HG02938 (cell line): ENCODE measurements around the gene SOS1.
"Not testable (repeated sequence)": the region's sequence is repeated elsewhere in the genome, so short reads cannot be mapped to it uniquely, and the experiment has no call there.

Source experiments
- ATAC-seq: cut with Tn5 transposase; IDR thresholded peaks from one replicate; pipeline ENCODE4 v1.9.1; 2021; ENCODE audit warnings: mild to moderate bottlenecking, moderate library complexity; ENCODE audit not compliant: unreplicated experiment

The SOS1 gene

GRCh38 chr2:39139511-39140237 is 18.8 kb upstream of the SOS1 start:
- ATAC-seq, result no peak

DNA sequence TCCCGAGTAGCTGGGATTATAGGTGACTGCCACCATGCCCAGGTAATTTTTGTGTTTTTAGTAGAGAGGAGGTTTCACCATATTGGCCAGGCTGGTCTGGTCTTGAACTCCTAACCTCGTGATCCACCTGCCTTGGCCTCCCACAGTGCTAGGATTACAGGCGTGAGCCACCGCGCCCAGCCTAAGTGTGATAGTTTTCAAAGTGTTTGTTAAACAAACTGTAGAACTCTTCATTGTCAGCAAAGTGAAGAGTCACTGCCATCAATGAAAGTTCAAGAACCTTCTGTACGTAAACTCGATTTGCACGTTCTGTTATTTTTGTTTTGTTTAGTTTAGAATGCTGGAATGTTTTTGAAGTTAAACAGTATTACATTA is 18.0 kb upstream of the SOS1 start:
- ATAC-seq, result no peak

- ATAC-seq, result not testable (repeated sequence)
Measured at GRCh38 chr2:39138187-39138836, 17.5 kb upstream of the SOS1 start.

- ATAC-seq, result no peak
Measured at GRCh38 chr2:39136799-39137198, 15.9 kb upstream of the SOS1 start.

DNA sequence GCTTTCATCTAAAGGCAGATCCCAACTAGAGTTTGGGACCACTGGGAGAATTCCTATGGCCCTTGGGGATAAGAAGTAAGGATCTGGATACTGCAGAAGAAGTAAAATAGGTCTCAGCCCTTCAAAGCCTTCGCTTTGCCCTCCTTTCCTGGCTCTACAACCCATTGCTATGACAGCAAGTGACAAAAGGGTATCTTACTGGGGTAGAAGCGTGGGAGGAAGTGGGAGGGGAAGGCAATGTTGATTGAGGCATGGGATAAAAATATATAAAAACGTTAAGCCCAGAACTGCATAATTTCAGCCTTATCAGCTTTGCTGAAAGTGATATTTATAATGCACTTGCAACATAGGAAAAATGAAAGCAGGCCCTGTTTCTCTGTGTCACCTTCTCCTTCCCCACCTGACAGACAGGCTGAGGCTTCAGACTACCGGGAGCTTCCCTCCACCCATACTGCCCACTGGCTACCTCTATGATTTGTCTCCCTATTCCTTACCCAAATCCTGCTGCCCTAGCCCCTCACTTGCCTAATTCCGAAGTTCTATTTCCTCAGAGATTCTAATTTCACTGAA is 14.9 kb upstream of the SOS1 start:
- no peak for ATAC-seq

DNA sequence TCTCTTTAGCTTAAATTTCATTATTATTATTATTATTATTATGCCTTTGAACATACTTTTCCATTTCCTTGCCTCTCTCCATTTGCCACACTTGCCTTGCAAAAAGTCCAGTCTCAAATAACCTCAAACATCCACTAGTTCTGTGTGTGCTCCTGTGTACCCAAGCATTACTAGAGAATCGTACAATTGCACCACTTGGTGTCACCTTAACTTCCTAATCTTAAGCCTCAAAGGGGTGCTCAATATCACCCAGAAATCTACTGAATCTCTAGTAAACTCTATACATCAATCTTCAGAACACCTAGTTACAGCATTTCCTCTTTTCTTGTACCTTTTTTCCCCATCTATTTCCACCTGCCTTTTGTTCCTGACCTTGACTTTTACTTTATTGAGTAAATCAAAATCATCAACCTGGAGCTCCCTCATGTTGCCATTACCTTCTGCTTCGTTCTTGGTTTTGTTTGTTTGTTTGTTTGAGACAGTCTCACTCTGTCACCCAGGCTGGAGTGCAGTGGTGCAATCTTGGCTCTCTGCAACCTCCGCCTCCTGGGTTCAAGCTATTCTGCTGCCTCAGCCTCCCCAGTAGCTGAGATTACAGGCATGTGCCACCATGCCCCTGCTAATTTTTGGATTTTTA is 12.5 kb upstream of the SOS1 start:
- no peak for ATAC-seq

GRCh38 chr2:39128919-39129391 is 8.1 kb upstream of the SOS1 start:
- ATAC-seq, result peak; percentile 63

DNA sequence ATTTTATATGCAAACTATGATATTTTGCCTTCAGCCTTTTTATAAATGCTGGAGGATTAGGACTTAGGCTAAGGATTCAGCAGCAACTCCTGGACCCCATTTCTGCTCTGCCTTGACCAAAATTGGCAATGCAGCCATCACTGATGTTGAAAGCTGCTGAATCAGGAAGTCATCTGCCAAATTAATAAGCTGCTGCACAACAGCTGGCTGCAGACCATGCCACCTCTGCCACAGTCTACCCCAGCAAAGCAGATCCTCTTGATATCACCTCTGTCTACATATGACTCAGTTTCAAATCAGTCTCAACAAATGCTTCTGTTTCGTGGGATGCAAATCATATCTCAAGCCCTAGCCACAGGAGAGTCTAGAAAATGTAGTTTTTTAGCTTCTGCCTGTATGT is 7.1 kb upstream of the SOS1 start:
- ATAC-seq, result peak; percentile 36

- no peak for ATAC-seq
Measured at GRCh38 chr2:39124746-39125057, 3.9 kb upstream of the SOS1 start.

DNA sequence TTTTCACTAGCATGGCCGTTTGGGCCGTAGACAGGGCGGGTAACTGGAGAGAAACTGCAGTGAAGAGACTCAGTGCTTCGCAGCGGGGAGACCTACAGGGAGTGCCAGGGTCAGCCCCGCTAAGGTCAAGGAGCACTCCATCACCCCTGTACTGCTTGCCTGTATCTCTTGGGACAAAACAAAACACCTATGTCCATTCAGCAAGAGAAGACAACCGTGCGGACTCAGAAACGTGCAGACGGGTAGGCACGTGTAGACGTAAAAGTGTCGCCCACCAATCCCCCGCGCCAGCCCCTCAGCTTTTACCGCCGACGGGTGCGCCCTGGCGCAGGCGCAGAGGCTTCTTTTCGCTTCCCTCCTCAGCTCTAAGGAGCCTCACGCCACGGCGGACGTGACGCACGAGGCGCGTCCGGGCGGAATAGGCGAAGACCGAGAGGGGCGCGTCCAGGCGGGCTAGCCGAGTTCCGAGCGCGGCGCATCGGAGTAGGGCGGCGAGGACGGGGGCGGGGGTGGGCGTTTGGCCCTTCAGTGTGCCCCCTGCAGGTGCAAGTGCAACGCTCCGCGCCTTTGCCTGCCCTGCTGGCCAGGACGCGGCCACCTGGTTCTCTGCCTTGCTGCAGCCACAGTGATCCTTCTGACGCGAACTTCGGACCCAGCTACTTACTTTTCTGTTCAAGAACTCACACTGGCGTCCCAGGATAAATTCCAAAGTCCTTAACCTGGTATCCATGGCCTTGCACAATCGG is 3.3 kb upstream of the SOS1 start:
- peak; percentile 51 for ATAC-seq

DNA sequence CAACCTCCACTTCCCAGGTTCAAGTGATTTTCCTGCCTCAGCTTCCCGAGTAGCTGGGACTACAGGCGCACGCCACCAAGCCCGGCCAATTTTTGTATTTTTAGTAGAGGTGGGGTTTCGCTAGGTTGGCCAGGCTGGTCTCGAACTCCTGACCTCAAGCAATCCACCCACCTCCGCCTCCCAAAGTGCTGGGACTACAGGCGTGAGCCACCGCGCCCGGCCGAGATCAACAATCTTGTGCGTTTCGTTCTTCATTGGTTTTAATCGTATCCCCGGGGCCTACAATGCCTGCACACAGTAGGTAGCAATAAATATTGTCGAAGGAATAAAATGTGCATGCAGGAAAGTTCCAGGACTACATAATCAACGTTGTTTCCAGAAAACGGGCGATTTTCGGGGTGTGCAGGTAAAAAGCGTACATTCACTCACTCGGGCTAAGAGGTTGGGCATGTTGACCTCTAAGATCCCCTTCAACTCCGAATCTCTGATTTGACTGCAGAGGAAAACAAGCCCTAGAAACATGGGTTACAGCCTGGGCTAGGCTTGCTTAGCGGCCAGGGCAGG is 2.7 kb upstream of the SOS1 start:
- ATAC-seq, result no peak

DNA sequence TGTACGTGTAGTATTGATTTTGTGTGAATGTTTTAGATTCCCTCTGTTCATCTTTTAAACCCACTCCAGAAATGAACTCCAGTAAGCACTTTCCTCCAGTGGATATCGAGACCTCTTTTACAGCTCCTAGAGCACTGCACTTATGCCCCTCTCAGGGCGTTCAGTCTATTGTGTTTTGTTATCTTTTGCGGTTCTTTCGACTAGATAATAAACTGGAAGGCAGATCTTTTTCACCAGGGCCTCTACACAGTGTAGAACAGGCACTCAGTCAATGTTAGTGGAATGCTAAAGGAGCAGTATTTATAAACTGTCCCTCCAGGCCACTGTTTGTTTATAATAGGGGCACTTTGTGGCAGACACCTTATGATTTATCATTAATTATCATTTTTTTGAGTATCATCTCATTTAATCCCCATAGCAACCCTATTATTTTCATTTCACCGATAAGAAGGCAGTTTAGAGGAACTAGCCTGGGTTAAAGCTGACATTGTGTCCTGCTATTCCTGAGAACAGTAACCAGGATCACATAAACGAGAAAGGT is 742 bp upstream of the SOS1 start:
- no peak for ATAC-seq

DNA sequence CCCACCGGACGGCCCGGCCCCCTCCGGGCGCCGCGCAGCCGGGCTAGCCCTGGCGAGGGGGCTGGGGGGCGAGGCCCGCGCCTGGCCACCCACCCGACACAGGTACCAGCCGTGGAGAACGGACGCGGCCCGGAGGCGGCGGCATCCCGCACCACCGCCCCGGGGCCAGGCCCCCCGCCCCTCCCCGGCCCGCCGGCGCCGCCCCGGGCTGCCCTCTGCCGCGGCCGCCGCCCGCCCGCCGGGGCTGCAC is 405 bp downstream of the SOS1 start:
- no peak for ATAC-seq

DNA sequence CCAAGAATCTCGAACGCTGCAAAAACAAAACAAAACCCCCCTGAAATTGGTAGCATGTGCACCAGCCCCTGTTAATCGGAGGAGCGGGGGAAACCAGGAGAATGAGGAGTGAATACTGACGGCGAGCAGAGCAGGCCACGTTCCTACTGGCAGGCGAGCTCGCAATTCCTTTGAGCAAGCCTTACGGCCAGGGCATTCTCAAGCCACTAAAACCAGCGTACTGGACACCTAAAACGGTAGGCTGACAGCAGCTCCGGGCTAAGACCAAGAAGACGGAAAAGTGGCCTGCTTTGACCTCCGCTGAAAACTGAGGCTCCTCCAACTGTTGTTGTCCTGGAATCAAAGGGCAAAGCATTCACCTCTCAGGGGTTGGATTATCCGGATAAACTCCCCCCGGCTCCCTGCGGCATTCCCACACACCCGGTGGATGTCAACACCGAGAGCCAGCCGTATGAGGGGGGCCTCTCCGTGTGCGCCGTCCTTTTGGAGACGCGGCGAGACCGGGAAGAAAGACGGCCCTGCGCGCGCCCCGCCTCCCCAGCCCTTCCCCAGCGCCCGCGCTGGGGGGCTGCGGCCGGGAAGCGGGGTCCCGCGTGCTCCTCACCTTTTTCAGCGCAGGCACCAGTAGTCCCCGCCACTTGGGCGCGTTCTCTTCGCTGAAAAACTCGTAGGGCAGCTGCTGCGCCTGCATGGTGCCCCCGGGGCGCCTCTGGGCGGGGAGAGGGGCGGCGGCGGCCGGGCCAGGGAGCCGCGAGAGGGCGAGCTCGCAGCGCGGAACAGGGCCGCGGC is 925 bp downstream of the SOS1 start:
- peak; percentile 25 for ATAC-seq

DNA sequence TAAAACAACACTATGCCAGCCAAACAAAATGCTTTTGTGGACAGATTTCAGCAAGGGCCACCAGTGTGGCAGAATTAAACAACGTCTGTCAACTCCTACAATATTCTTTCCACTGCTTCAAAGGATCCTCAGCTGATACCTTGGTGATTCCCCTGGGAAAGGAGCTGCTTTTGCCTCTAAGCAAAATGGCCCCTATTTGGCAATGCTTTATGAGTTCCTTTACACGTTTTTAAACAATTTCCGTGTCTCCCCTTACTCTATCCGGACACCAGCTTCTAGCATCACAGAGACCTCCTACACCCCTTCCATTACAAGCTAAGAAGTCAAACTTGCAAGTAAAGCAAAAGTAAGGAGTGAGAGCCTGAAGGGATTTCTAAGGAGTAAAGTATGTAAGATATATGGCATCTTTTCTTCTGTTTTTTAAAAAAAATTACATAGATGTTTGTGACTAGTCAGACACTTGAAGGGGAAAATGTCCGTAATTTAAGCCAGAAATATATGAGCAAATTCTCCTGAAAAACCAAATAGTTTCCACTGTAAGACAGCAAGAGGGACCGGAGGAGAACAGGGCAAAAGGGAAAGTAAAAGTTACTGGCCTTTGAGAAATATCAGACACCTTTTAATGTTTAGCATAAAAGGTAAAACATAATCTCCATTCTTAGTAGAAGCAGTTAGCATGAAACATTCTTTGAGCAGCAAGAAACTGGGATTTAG is 1.9 kb downstream of the SOS1 start:
- no peak for ATAC-seq

DNA sequence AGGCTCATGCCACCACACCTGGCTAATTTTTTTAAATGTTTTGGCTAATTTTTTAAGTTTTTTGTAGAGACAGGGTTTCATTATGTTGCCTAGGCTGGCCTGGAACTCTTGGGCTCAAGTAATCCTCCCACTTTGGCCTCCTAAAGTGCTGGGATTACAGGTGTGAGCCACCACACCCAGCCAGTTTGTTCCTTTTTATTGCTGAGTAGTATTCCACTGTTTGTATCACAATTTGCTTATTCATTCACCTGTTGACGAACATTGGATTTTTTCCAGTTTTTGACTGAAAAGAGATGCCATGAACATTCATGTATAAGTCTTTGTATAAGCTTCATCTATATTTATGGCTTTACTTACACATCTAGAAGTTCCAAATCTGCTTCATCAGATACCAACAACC is 5.3 kb downstream of the SOS1 start:
- no peak for ATAC-seq

GRCh38 chr2:39114771-39115170 is 6.1 kb downstream of the SOS1 start:
- ATAC-seq, result no peak

- no peak for ATAC-seq
Measured at GRCh38 chr2:39109537-39109936, 11.3 kb downstream of the SOS1 start.

- ATAC-seq, result no peak
Measured at GRCh38 chr2:39108377-39108776, 12.5 kb downstream of the SOS1 start.
